ENCODE measurements around the gene EXOG. TPM values are rescaled to one million over a fixed set of nuclear protein-coding genes. Genes with fewer than 3 reads are reported as not detected.

EXOG gene
- total RNA-seq, 1 experiment from 2014 or later: 8.3 TPM

GRCh38 chr3:38475716-38476115 is 20.4 kb upstream of the EXOG start:
- Histone ChIP-seq H3K27ac (ENCODE audit: low read depth, low read length) (no peak overlapping the region), H3K4me2 (ENCODE audit: low read length) (no peak overlapping the region), H4K20me1 (ENCODE audit: insufficient read depth) (no peaks in the 10 kb centered on the region), H2AFZ (ENCODE audit: low read depth, low read length, poor library complexity, severe bottlenecking) (no peak overlapping the region), H3K4me3 (replicated peaks in 1 of 2; ENCODE audit: low read depth in 1 of 2, low read length in 2 of 2) (no peak overlapping the region), H3K9me3 (ENCODE audit: control insufficient read depth in 1 of 2, insufficient read depth in 1 of 2, low read depth in 1 of 2, low read length in 2 of 2) (no peaks in the 10 kb centered on the region), H3K9ac (ENCODE audit: low read length) (no peak overlapping the region), H3K4me1 (ENCODE audit: control insufficient read depth in 1 of 2, insufficient read depth in 2 of 2, low read length in 2 of 2) (peaks cover 2 to 7% of the 10 kb centered on the region in 2 experiments; a peak in 2 of 4 replicates), H3K27me3 (ENCODE audit: insufficient read depth, low read length) (no peaks in the 10 kb centered on the region), H3K36me3 (ENCODE audit: control insufficient read depth in 1 of 2, insufficient read depth in 2 of 2, low read length in 2 of 2) (peaks cover 3 to 12% of the 10 kb centered on the region in 2 experiments; a peak in 2 of 4 replicates), H3K9me2 (ENCODE audit: insufficient read depth) (no peaks in the 10 kb centered on the region), H3K79me2 (ENCODE audit: insufficient read depth, low read length) (peaks cover 19% of the 10 kb centered on the region; the same call in 1 of the 2 replicates)
- BruUV-seq (replicated peaks): no TSS peak
- ChIA-PET CTCF (no interaction called here), RAD21 (ENCODE audit: low non-redundant PET in 1 of 2, low total read pairs in 2 of 2, uncharacterized antibody in 2 of 2, unreplicated experiment in 2 of 2) (no interaction called here), POLR2A (no interaction called here)
- no peak for DNase-seq (ENCODE audit: low read depth, low spot score)
- ATAC-seq: no peak
- TF ChIP-seq ATF3 (IDR thresholded peaks at IDR 0.05) (no peak), EZH2phosphoT487 (IDR thresholded peaks at IDR 0.05; ENCODE audit: borderline replicate concordance) (no peak), RAD21 (IDR thresholded peaks at IDR 0.05; ENCODE audit: low read depth) (no peak)
- intact Hi-C loops (cut with micrococcal nuclease): no loop called here

GRCh38 chr3:38476157-38476756 is 19.9 kb upstream of the EXOG start:
- Histone ChIP-seq H3K9me3 (ENCODE audit: control insufficient read depth in 1 of 2, insufficient read depth in 1 of 2, low read depth in 1 of 2, low read length in 2 of 2) (no peaks in the 10 kb centered on the region), H3K9ac (ENCODE audit: low read length) (no peak overlapping the region), H3K27me3 (ENCODE audit: insufficient read depth, low read length) (no peaks in the 10 kb centered on the region), H3K4me3 (replicated peaks in 1 of 2; ENCODE audit: low read depth in 1 of 2, low read length in 2 of 2) (no peak overlapping the region), H3K9me2 (ENCODE audit: insufficient read depth) (no peaks in the 10 kb centered on the region), H4K20me1 (ENCODE audit: insufficient read depth) (no peaks in the 10 kb centered on the region), H2AFZ (ENCODE audit: low read depth, low read length, poor library complexity, severe bottlenecking) (no peak overlapping the region), H3K4me2 (ENCODE audit: low read length) (no peak overlapping the region), H3K36me3 (ENCODE audit: control insufficient read depth in 1 of 2, insufficient read depth in 2 of 2, low read length in 2 of 2) (peaks cover 8 to 15% of the 10 kb centered on the region in 2 experiments; a peak in 2 of 4 replicates), H3K4me1 (ENCODE audit: control insufficient read depth in 1 of 2, insufficient read depth in 2 of 2, low read length in 2 of 2) (peaks cover 2 to 7% of the 10 kb centered on the region in 2 experiments; a peak in 2 of 4 replicates), H3K79me2 (ENCODE audit: insufficient read depth, low read length) (peaks cover 19% of the 10 kb centered on the region; the same call in 1 of the 2 replicates), H3K27ac (ENCODE audit: low read depth, low read length) (no peak overlapping the region)
- ATAC-seq: no peak
- intact Hi-C loops (cut with micrococcal nuclease): no loop called here
- TF ChIP-seq CTCF (IDR thresholded peaks at IDR 0.05 in 2 of 3, conservative IDR thresholded peaks at IDR 0.05 in 1 of 3; ENCODE audit: borderline replicate concordance in 1 of 3, insufficient read depth in 1 of 3, low read depth in 2 of 3, low read length in 2 of 3): no peak
- TF ChIP-seq TCF7L2 (IDR thresholded peaks at IDR 0.05; ENCODE audit: borderline replicate concordance, extremely low read depth, insufficient read depth, insufficient read length): no peak
- TF ChIP-seq EGR1 (IDR thresholded peaks at IDR 0.05; ENCODE audit: low read depth): no peak
- no peak for TF ChIP-seq ZFX (IDR thresholded peaks at IDR 0.05)
- CTCF ChIA-PET: no interaction called here
- no TSS peak for BruUV-seq (replicated peaks)
- RAD21 ChIA-PET (ENCODE audit: low non-redundant PET in 1 of 2, low total read pairs in 2 of 2, uncharacterized antibody in 2 of 2, unreplicated experiment in 2 of 2): no interaction called here
- no peak for DNase-seq (ENCODE audit: low read depth, low spot score)
- POLR2A ChIA-PET: no interaction called here
